Skeletal muscle tissue (tissue), 4 donors: Measurements from ENCODE around the gene PCYOX1L. TPM values are rescaled to one million over a fixed set of nuclear protein-coding genes. Genes with fewer than 3 reads are reported as not detected.

Experiments used
- H3K27ac ChIP-seq: one replicate; pipeline ENCODE4 v1.7.0; 2013; ENCODE audit warnings: mild to moderate bottlenecking, low read depth, low read length, inconsistent platforms
- H3K27me3 ChIP-seq, 3 donors: one replicate each; pipeline ENCODE4 v1.7.0; 2013; ENCODE audit warnings: low read length in 3 of 3; ENCODE audit not compliant: control insufficient read depth in 3 of 3, insufficient read depth in 3 of 3
- H3K36me3 ChIP-seq, 3 donors: one replicate each; pipeline ENCODE4 v1.7.0; 2013; ENCODE audit warnings: low read length in 3 of 3; ENCODE audit not compliant: control insufficient read depth in 3 of 3, insufficient read depth in 3 of 3
- H3K4me1 ChIP-seq, 3 donors: one replicate each; pipeline ENCODE4 v1.7.0; 2013; ENCODE audit warnings: low read length in 3 of 3, mild to moderate bottlenecking in 3 of 3; ENCODE audit not compliant: control insufficient read depth in 3 of 3, insufficient read depth in 3 of 3
- H3K4me3 ChIP-seq, 3 donors: one replicate each; pipeline ENCODE4 v1.7.0; 2013; ENCODE audit warnings: low read length in 3 of 3
- H3K9ac ChIP-seq, 3 donors: one replicate each; pipeline ENCODE4 v1.7.0; 2013; ENCODE audit warnings: low read length in 3 of 3, mild to moderate bottlenecking in 3 of 3, moderate library complexity in 2 of 3, low read depth in 1 of 3
- H3K9me3 ChIP-seq, 3 donors: one replicate each; pipeline ENCODE4 v1.7.0; 2013; ENCODE audit warnings: low read length in 3 of 3; ENCODE audit not compliant: control insufficient read depth in 3 of 3
- total RNA-seq: library from RNA; depleted of rRNA; stranded (reverse); fragments of >200 nt; gene quantifications from one replicate; pipeline ENCODE4 v1.2.3, GENCODE V29; 2014
- donor health status: Osteomylitis.

PCYOX1L gene
- total RNA-seq, 1 donor from 2014 or later, result 3.7 TPM

DNA sequence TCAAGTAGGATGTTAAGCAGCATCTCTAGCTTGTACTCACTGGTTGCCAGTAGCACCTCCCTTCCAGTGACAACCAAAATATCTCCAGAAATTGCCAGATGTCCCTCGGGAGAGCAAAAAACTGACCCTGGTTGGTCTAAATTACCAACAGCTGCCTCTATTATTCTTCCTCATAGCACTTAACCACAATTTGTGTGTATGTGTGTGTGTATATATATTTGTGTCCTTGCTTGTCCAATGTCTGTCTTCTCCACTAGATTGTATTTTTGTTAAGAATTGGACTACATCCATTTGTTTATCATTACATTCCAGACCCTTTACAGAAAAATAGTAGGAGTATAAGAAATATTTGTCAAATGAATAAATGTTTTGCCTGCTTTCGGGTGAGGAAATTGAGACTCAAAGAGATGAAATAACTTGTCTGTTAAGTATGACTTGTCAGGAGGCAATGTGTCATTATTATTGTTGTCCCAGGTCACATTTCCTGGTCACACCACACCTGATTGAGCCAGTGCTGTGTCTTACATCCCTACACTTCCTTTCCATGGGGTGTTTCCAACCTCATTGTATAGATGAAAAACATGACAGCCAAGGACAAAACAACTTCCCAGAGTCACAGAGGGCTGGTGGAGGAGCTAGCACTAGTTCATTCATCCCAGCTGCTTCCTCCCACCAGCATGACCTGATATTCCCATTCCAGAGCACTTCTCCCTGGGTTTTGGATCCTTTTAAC lies 24.0 kb upstream of the PCYOX1L start:
- Histone ChIP-seq H3K27ac (no peak overlapping the region), H3K4me1 (no peaks in the 10 kb centered on the region), H3K36me3 (peaks cover 49 to 74% (median 69%) of the 10 kb centered on the region in 3 donors)

DNA sequence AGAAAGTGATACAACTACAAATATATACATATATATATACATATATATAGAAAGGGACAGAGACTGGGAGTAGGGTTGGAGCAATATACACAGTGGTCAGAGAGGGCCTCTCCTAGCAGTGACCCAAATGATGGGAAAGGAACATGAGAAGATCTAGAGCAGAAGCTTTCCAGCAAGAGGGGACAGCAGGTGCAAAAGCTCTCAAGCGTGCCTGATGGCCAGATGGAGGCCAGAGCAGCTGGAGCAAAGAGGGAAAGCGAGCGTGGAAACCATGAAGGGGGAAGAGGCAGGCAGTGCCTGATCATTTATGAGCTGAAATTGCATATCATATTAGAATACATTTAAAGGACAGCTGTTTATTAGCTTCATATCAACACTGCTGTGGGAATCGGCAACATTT lies 20.1 kb upstream of the PCYOX1L start:
- H3K4me3 ChIP-seq, result no peak overlapping the region
- H3K36me3 ChIP-seq, result peaks cover 47 to 70% (median 69%) of the 10 kb centered on the region in 3 donors
- no peak overlapping the region for H3K9ac ChIP-seq
- H3K27ac ChIP-seq, result no peak overlapping the region
- no peaks in the 10 kb centered on the region for H3K9me3 ChIP-seq
- H3K27me3 ChIP-seq, result no peaks in the 10 kb centered on the region
- no peaks in the 10 kb centered on the region for H3K4me1 ChIP-seq

More for the DNA sequence above, 24.0 kb upstream of the PCYOX1L start:
- no peak overlapping the region for H3K9ac ChIP-seq
- no peak overlapping the region for H3K4me3 ChIP-seq
- no peaks in the 10 kb centered on the region for H3K9me3 ChIP-seq
- H3K27me3 ChIP-seq, result no peaks in the 10 kb centered on the region

DNA sequence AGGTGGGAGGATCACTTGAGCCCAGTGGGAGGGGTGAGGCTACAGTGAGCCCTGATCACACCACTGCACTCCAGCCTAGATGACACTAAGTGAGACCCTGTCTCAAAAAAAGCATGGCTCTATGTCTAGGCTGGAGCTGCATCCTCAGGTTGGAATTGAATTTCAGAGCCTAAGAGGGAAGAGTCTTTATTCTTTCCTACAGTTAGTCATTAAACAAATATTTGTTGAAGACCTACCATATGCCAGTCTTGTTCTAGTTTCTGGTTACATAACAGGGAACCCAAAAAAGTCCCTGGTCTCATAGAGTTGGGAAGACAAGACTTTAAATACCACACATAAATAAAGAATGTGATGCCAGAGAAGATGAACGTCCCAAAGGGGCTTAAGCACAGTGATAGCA lies 19.5 kb upstream of the PCYOX1L start:
- Histone ChIP-seq H3K36me3 (peaks cover 42 to 63% (median 63%) of the 10 kb centered on the region in 3 donors), H3K27me3 (no peaks in the 10 kb centered on the region), H3K9me3 (no peaks in the 10 kb centered on the region), H3K4me1 (no peaks in the 10 kb centered on the region), H3K4me3 (no peak overlapping the region), H3K9ac (no peak overlapping the region), H3K27ac (no peak overlapping the region)

DNA sequence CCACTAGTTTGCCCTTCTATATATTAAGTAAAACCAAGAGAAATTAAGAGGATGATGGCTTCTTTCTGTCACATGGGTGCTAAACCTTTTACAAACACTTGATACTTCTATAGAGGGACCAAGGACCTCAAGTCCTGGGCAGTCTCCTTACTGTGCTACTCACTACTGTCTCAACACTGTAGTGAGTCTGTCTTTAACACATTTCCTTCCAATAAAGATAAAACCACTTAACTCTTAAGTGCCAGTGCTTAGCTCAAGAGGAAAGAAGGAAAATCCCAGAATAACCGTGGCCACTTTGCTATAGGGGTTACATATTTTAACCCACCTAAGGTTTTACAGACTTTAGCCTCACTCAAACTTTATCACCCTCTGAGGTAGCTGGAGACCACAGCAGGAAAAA lies 16.9 kb upstream of the PCYOX1L start:
- no peaks in the 10 kb centered on the region for H3K27me3 ChIP-seq
- H3K4me3 ChIP-seq, result no peak overlapping the region
- H3K9me3 ChIP-seq, result no peaks in the 10 kb centered on the region
- H3K4me1 ChIP-seq, result peaks cover 8 to 13% (median 11%) of the 10 kb centered on the region in 3 donors
- H3K36me3 ChIP-seq, result peaks cover 28 to 46% (median 44%) of the 10 kb centered on the region in 3 donors
- no peak overlapping the region for H3K9ac ChIP-seq
- H3K27ac ChIP-seq, result no peak overlapping the region

DNA sequence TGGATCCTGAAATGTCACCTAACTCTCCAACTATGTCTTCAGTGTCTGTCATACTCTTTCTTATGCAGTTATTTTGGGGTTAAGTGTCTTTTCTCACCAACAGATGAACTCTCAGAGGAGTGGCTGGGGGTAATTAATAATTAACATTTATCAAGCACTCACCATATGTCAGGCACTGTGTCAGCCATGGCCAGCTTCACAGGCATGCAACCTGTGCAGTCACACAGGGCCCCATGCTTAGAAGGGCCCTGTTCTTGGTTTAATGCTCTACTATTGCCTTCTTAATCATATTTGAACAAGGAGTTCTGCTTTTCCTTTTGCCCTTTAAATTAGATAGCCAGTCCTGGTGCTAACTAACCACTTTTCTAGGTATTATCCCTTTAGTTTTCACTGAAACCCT lies 16.0 kb upstream of the PCYOX1L start:
- Histone ChIP-seq H3K36me3 (peaks cover 23 to 38% (median 37%) of the 10 kb centered on the region in 3 donors), H3K27me3 (no peaks in the 10 kb centered on the region), H3K9ac (no peak overlapping the region), H3K9me3 (no peaks in the 10 kb centered on the region), H3K4me1 (peaks cover 13 to 18% (median 16%) of the 10 kb centered on the region in 3 donors), H3K4me3 (no peak overlapping the region), H3K27ac (no peak overlapping the region)

DNA sequence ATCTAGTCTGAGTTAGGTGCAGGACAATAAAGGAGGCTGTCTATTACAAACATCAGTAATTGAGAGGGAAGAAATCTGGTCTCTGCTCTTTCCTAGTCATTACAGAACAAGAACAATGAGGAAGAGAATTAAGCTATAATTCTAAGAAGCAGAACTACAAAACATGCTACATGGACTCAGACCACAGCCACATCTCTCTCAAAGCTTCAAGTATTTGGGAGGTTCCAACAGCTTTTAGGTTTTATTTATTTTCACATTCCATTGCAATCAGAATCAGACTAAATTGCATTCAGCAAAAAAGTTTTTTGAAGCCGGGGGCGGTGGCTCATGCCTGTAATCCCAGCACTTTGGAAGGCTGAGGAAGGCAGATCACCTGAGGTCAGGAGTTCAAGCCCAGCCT lies 13.7 kb upstream of the PCYOX1L start:
- no peaks in the 10 kb centered on the region for H3K9me3 ChIP-seq
- H3K4me1 ChIP-seq, result peaks cover 13 to 18% (median 18%) of the 10 kb centered on the region in 3 donors
- H3K9ac ChIP-seq, result no peak overlapping the region
- H3K27me3 ChIP-seq, result no peaks in the 10 kb centered on the region
- no peak overlapping the region for H3K27ac ChIP-seq
- no peak overlapping the region for H3K4me3 ChIP-seq
- peaks cover 23 to 37% (median 31%) of the 10 kb centered on the region in 3 donors for H3K36me3 ChIP-seq

DNA sequence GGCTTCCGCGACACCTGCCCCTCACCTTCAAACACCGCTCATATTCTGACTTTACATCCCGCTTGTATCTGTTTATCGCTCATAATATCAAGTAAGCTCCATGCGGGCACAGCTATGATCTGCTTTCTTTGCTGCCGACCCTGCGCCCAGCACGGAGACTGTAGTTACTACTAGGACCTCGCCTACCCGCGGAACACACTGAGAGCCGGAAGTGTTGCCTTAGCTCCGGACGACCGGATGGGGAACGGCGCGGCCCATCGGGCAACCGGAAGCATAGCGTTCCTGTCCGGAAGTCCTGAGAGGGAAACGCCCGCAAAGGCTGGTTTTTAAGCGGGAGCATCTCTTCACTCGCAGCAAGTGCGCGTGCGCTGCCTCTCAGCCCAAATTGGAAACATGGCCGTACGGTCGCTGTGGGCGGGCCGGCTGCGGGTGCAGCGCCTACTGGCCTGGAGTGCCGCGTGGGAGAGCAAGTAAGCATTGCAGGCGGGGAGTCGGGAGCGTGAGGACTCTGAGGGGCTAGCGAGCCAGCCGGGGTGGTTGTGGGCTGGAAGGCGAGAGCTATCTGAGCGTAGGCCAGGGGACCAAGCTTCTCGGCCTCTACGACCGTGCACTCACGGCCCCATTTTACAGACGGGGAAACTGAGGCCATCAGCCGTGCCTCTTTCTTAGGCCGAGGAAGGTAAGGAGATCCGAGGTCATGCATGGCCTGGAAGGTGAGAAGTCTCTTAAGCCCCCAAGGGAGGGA lies 12.5 kb upstream of the PCYOX1L start, which contains the start of gene GRPEL2:
GRPEL2 (plus strand) TSS at position 353 of the 745 bp plus-strand sequence; CDS start at position 394, 41 bp downstream.
- peak within 1 kb of the TSS; percentile 59 for H3K27ac ChIP-seq
- no peaks in the 10 kb centered on the region for H3K27me3 ChIP-seq
- peak within 1 kb of the TSS; percentile 94 to 100 (median 99) for H3K4me3 ChIP-seq
- H3K36me3 ChIP-seq, result peaks cover 28 to 39% (median 32%) of the 10 kb centered on the region in 3 donors
- H3K9me3 ChIP-seq, result no peaks in the 10 kb centered on the region
- H3K4me1 ChIP-seq, result peaks cover 13 to 18% (median 18%) of the 10 kb centered on the region in 3 donors
- peak within 1 kb of the TSS; percentile 74 to 91 (median 91) for H3K9ac ChIP-seq

DNA sequence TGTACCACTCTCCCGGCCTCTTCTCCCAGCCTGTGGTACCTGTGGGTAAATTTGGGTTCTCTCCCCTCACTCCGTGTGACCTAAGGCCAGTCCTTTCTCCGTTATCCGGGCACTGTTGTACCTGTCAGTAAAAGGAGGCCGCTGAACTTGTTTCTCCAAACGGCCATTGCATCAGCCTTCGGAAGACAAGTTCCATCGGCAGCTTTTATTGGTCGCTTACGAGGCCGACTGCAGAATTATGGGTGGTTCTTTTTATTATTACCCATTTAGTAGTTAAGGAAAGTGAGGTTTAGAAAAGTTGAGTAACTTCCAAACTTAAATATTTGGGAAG lies 12.0 kb upstream of the PCYOX1L start:
- peak overlapping the region; percentile 74 to 91 (median 85) for H3K9ac ChIP-seq
- H3K9me3 ChIP-seq, result no peaks in the 10 kb centered on the region
- peaks cover 13 to 18% (median 18%) of the 10 kb centered on the region in 3 donors for H3K4me1 ChIP-seq
- no peaks in the 10 kb centered on the region for H3K27me3 ChIP-seq
- H3K4me3 ChIP-seq, result peak overlapping the region; percentile 94 to 100 (median 99)
- peak overlapping the region; percentile 59 for H3K27ac ChIP-seq
- peaks cover 30 to 39% (median 32%) of the 10 kb centered on the region in 3 donors for H3K36me3 ChIP-seq

DNA sequence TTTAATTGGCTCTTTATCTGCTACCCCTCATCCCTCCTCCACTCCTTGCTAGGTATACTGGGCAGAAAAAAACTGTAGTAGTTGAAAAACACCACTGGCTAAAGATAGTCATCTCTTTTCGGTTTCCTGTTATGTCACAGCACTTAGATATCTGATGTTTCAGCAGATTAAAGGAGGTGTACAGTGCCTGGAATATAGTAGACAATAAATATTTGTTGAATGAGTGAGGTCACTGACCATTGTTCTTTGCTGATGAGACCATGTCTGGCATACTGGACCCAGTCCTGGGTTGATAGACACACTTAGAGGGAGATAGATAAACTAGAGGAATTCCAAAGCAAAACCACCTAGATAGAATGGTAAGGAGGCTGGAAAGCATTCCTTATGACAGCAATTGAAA lies 9.3 kb upstream of the PCYOX1L start:
- no peaks in the 10 kb centered on the region for H3K27me3 ChIP-seq
- no peak overlapping the region for H3K4me3 ChIP-seq
- H3K36me3 ChIP-seq, result peaks cover 36 to 55% (median 45%) of the 10 kb centered on the region in 3 donors
- H3K9me3 ChIP-seq, result no peaks in the 10 kb centered on the region
- H3K4me1 ChIP-seq, result peaks cover 13 to 18% (median 18%) of the 10 kb centered on the region in 3 donors
- H3K27ac ChIP-seq, result no peak overlapping the region
- H3K9ac ChIP-seq, result no peak overlapping the region

DNA sequence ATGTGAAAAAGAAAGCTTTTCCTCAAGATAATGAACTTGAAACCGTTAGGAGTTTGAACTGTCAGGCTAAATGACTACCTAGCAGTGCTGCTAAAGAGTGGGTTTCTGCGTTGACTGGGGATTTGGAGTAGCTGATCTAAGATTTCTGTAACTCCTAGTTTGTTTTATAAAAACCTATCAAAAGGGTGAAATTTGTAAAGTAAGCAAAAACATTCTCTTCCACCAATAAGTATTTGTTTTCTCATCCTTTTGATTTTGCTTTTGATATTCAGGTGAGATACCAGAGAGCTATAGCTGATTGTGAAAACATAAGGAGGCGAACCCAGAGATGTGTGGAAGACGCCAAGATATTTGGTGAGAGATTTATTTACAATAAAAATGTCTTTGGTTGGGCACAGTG lies 8.5 kb upstream of the PCYOX1L start:
- Histone ChIP-seq H3K27me3 (no peaks in the 10 kb centered on the region), H3K4me3 (no peak overlapping the region), H3K9ac (no peak overlapping the region), H3K27ac (no peak overlapping the region), H3K9me3 (no peaks in the 10 kb centered on the region), H3K36me3 (peaks cover 36 to 55% (median 53%) of the 10 kb centered on the region in 3 donors), H3K4me1 (peaks cover 13 to 18% (median 18%) of the 10 kb centered on the region in 3 donors)
